A549 (cell line): ENCODE results near the gene SIRPD. TPM values are rescaled to one million over a fixed set of nuclear protein-coding genes. Genes with fewer than 3 reads are reported as not detected.
"Not testable (repeated sequence)": the region's sequence is repeated elsewhere in the genome, so short reads cannot be mapped to it uniquely, and the experiment has no call there.

Experiments
- ATAC-seq, 2 experiments: fragments of 200-7000 bp in 1 of 2; fragments of >200 bp in 1 of 2; cut with Nextera tagmentation in 1 of 2; cut with Tn5 transposase in 1 of 2; 3 replicates each; pipeline versions ENCODE4 v1.8.0 to v1.9.1; 2018 to 2020; ENCODE audit warnings: mild to moderate bottlenecking in 1 of 2, moderate library complexity in 1 of 2
- CTCF ChIA-PET: fragments of 300-600 bp; sonication (Branson Sonifier 250); formaldehyde crosslinking; extraction: SDS; loops from one replicate; lab custom pipeline; 2021; ENCODE audit warnings: antibody characterized with exemption, inconsistent platforms; lab: Yijun Ruan, JAX
- POLR2A ChIA-PET: fragments of 350-600 bp; formaldehyde crosslinking; extraction: SDS; loops from one replicate; lab custom pipeline; 2021; ENCODE audit warnings: antibody characterized with exemption, inconsistent platforms; lab: Yijun Ruan, JAX
- DNase-seq, 2 experiments: peaks; one replicate each; pipeline versions ENCODE4 v3.0.0 to v3.0.0-alpha.2; 2011 to 2016; ENCODE audit warnings: low read depth in 1 of 2, low spot score in 1 of 2
- FAIRE-seq: peaks from 2 replicates; lab custom pipeline; 2011; peaks lifted over from hg19 to GRCh38; lab: Jason Lieb, UNC
- H3K27ac ChIP-seq, 2 experiments: fragments of >200 bp; sonication (Bioruptor Twin); formaldehyde crosslinking; 3 replicates each; pipeline ENCODE4 v1.5.1; 2016 to 2017
- H3K4me1 ChIP-seq: fragments of >200 bp; sonication (Bioruptor Twin); formaldehyde crosslinking; 3 replicates; pipeline ENCODE4 v1.6.1; 2016
- H3K4me2 ChIP-seq: fragments of >200 bp; sonication (Bioruptor Twin); formaldehyde crosslinking; 3 replicates; pipeline ENCODE4 v1.6.1; 2016
- H3K4me3 ChIP-seq: fragments of >200 bp; sonication (Bioruptor Twin); formaldehyde crosslinking; 3 replicates; pipeline ENCODE4 v1.5.1; 2016
- H3K9me3 ChIP-seq: fragments of >200 bp; sonication (Bioruptor Twin); formaldehyde crosslinking; 3 replicates; pipeline ENCODE4 v1.6.1; 2016
- CBX8 ChIP-seq: fragments of 200-600 bp; sonication (generic); IDR thresholded peaks from 2 replicates; pipeline ENCODE4 v1.6.1; 2016
- CHD4 ChIP-seq: fragments of 200-600 bp; sonication (generic); IDR thresholded peaks from 2 replicates; pipeline ENCODE4 v1.6.1; 2016; ENCODE audit warnings: antibody characterized with exemption, mild to moderate bottlenecking, borderline replicate concordance
- CTCF ChIP-seq: fragments of >200 bp; sonication (Bioruptor Twin); formaldehyde crosslinking; IDR thresholded peaks from 3 replicates; pipeline ENCODE4 v1.5.1; 2016
- E2F6 ChIP-seq: IDR thresholded peaks from 2 replicates; pipeline ENCODE4 v1.6.1; 2012; ENCODE audit warnings: low read depth, borderline replicate concordance
- ESRRA ChIP-seq: fragments of 150-350 bp; IDR thresholded peaks from 2 replicates; pipeline ENCODE4 v1.6.1; 2014; ENCODE audit warnings: mild to moderate bottlenecking, low read length, borderline replicate concordance
- GATA3 ChIP-seq: IDR thresholded peaks from 2 replicates; pipeline ENCODE4 v1.6.1; 2012; ENCODE audit warnings: borderline replicate concordance
- HES2 ChIP-seq: fragments of >200 bp; sonication (Bioruptor Twin); formaldehyde crosslinking; IDR thresholded peaks from 2 replicates; pipeline ENCODE4 v1.6.1; 2016
- HMGXB4 ChIP-seq: fragments of 250-450 bp; sonication (Bioruptor Pico); IDR thresholded peaks from 2 replicates; pipeline ENCODE4 v1.5.0; 2021; ENCODE audit warnings: mild to moderate bottlenecking, moderate library complexity, borderline replicate concordance
- HOXA7 ChIP-seq: fragments of 250-450 bp; sonication (Bioruptor Pico); IDR thresholded peaks from 2 replicates; pipeline ENCODE4 v1.5.0; 2020; ENCODE audit warnings: mild to moderate bottlenecking, moderate library complexity
- JUN ChIP-seq, 2 experiments: fragments of >200 bp; sonication (Bioruptor Twin); formaldehyde crosslinking; IDR thresholded peaks; 2 replicates in 1 of 2; 3 replicates in 1 of 2; pipeline ENCODE4 v1.6.1; 2016 to 2017
- KDM1A ChIP-seq: fragments of 200-600 bp; sonication (generic); IDR thresholded peaks from 2 replicates; pipeline ENCODE4 v1.6.1; 2016; ENCODE audit warnings: low read depth, mild to moderate bottlenecking
- MAFK ChIP-seq: fragments of 450-650 bp; IDR thresholded peaks from 2 replicates; pipeline ENCODE4 v1.6.1; 2014; ENCODE audit not compliant: partially characterized antibody
- MAX ChIP-seq: IDR thresholded peaks from 2 replicates; pipeline ENCODE4 v1.6.1; 2012
- NR3C1 ChIP-seq: fragments of >200 bp; sonication (Bioruptor Twin); formaldehyde crosslinking; IDR thresholded peaks from 3 replicates; pipeline ENCODE4 v1.6.1; 2017
- PHF8 ChIP-seq: fragments of 200-600 bp; sonication (generic); IDR thresholded peaks from 2 replicates; pipeline ENCODE4 v1.6.1; 2016; ENCODE audit warnings: low read depth, mild to moderate bottlenecking, antibody characterized with exemption, moderate library complexity, borderline replicate concordance
- POLR2AphosphoS2 ChIP-seq: conservative IDR thresholded peaks from 2 replicates; pipeline ENCODE4 v1.6.1; 2012; ENCODE audit warnings: low read length, improper control_type of control experiment, inconsistent platforms
- RARB ChIP-seq: fragments of 250-450 bp; sonication (Bioruptor Pico); IDR thresholded peaks from 2 replicates; pipeline ENCODE4 v1.8.0; 2021; ENCODE audit warnings: mild to moderate bottlenecking, moderate library complexity
- RCOR1 ChIP-seq: fragments of 150-350 bp; IDR thresholded peaks from 2 replicates; pipeline ENCODE4 v1.6.1; 2014; ENCODE audit warnings: antibody characterized with exemption, low read length, low read depth
- REST ChIP-seq: fragments of 200-600 bp; sonication (generic); IDR thresholded peaks from 2 replicates; pipeline ENCODE4 v1.6.1; 2016; ENCODE audit warnings: antibody characterized with exemption, mild to moderate bottlenecking, moderate library complexity
- RFX5 ChIP-seq: fragments of 450-650 bp; IDR thresholded peaks from 2 replicates; pipeline ENCODE4 v1.7.1; 2014; ENCODE audit warnings: antibody characterized with exemption, mild to moderate bottlenecking, moderate library complexity
- TFCP2L1 ChIP-seq: fragments of 250-450 bp; sonication (Bioruptor Pico); IDR thresholded peaks from 2 replicates; pipeline ENCODE4 v1.5.0; 2021; ENCODE audit warnings: mild to moderate bottlenecking
- ZC3H11A ChIP-seq: fragments of 450-650 bp; IDR thresholded peaks from 2 replicates; pipeline ENCODE4 v1.6.1; 2014; ENCODE audit warnings: antibody characterized with exemption, mild to moderate bottlenecking
- WGBS: methylation state at CpG from one replicate; pipeline ENCODE4 v1.1.6; 2017; ENCODE audit errors: missing lambda C conversion rate; 5-methylcytosine and 5-hydroxymethylcytosine counted together
- polyA plus RNA-seq, 4 experiments: library from polyadenylated mRNA; depleted of rRNA in 3 of 4; stranded (reverse); fragments of >200 nt; fragmentation: RNase III in 1 of 4; extraction: RNeasy Plus Mini Kit Qiagen cat#74134 plus additional on column Dnase treatment in 1 of 4; gene quantifications; 2 replicates in 3 of 4; 3 replicates in 1 of 4; pipeline ENCODE4 v1.2.3, GENCODE V29; 2011 to 2017

SIRPD gene
- polyA plus RNA-seq, 2 of the 4 experiments (the other 2 are of a cell fraction), result not detected

GRCh38 chr20:1499528-1500420 lies 57.7 kb downstream of the SIRPD start (continued):
- TF ChIP-seq RARB (CRISPR knock-in tag) (no peak), HOXA7 (CRISPR knock-in tag) (no peak), JUN (IDR thresholded peaks at IDR 0.05) (no peak), MAX (no peak), TFCP2L1 (CRISPR knock-in tag) (no peak), HES2 (no peak), GATA3 (no peak), CHD4 (no peak)
- TF ChIP-seq, all 56 proteins: peak for 0

GRCh38 chr20:1497371-1497770 lies 60.1 kb downstream of the SIRPD start:
- not testable (repeated sequence) for ATAC-seq, DNase-seq, FAIRE-seq

GRCh38 chr20:1496930-1497329 lies 60.6 kb downstream of the SIRPD start:
- POLR2A ChIA-PET, result no interaction called here
- Histone ChIP-seq H3K4me3 (no peak overlapping the region), H3K4me2 (no peak overlapping the region), H3K9me3 (no peaks in the 10 kb centered on the region)
- DNase-seq (no peak), ATAC-seq (no peak)
- 78% methylated on average over 3 of the region's 3 CpGs for WGBS
- TF ChIP-seq REST, result peak; percentile 79
- no peak for TF ChIP-seq MAFK
- TF ChIP-seq HMGXB4, result no peak
- TF ChIP-seq, all 56 proteins: peak for 1
- CTCF ChIA-PET, result interaction anchor here (0.6 to 4.8 kb wide), 8 partner anchors 9 to 253 kb away, joined by 3 to 32 read pairs (median 4); partner anchors contain the start of gene NSFL1C
- Histone ChIP-seq H3K4me1 (no peaks in the 10 kb centered on the region), H3K27ac (no peak overlapping the region)
- FAIRE-seq, result no peak

More at GRCh38 chr20:1497371-1497770, 60.1 kb downstream of the SIRPD start:
- not testable (repeated sequence) for H3K9me3 ChIP-seq, H3K27ac ChIP-seq, H3K4me3 ChIP-seq, H3K4me2 ChIP-seq, H3K4me1 ChIP-seq
- CTCF ChIA-PET, result interaction anchor here (0.6 to 4.8 kb wide), 7 partner anchors 9 to 253 kb away, joined by 3 to 32 read pairs (median 4); partner anchors contain the start of gene NSFL1C
- WGBS, result 40% methylated on average over 5 of the region's 5 CpGs
- POLR2A ChIA-PET, result interaction anchor here (0.6 kb wide), 1 partner anchor 384 kb away, joined by 3 read pairs; no protein-coding TSS in a partner anchor

- H3K4me3 ChIP-seq, result no peak overlapping the region
- no peaks in the 10 kb centered on the region for H3K9me3 ChIP-seq
- no peak overlapping the region for H3K4me2 ChIP-seq
- H3K27ac ChIP-seq, result no peak overlapping the region
- 0 out of 3 replicates have a peak, but pooled peaks cover 3% of the 10 kb centered on the region for H3K4me1 ChIP-seq
- ChIA-PET POLR2A (no interaction called here), CTCF (interaction anchor here (0.6 to 12.7 kb wide), 7 partner anchors 9 to 58 kb away, joined by 3 to 129 read pairs (median 5); partner anchors contain the start of gene NSFL1C)
- FAIRE-seq, result no peak
- ATAC-seq, result no peak
- no peak for DNase-seq
- 22% methylated on average over 3 of the region's 3 CpGs for WGBS
- TF ChIP-seq POLR2AphosphoS2, result no peak
- TF ChIP-seq ZC3H11A, result no peak
- TF ChIP-seq ESRRA, result no peak
- no peak for TF ChIP-seq RFX5
- no peak for TF ChIP-seq RCOR1
- no peak for TF ChIP-seq NR3C1
- TF ChIP-seq CBX8, result no peak
- TF ChIP-seq CTCF, result no peak
- no peak for TF ChIP-seq E2F6
- TF ChIP-seq KDM1A, result no peak
- no peak for TF ChIP-seq RARB (CRISPR knock-in tag)
- no peak for TF ChIP-seq PHF8
Measured at GRCh38 chr20:1494436-1494835, 63.1 kb downstream of the SIRPD start.
